PFSK-1 (cell line): ENCODE results near the gene UCK2.
A peak's percentile ranks its signal among the peaks of the same experiment; 100 is the strongest.

Source experiments
- FOXP2 ChIP-seq: optimal IDR thresholded peaks from 2 replicates; pipeline ENCODE3; 2011; ENCODE audit warnings: borderline replicate concordance, control low read depth, inconsistent platforms; ENCODE audit not compliant: insufficient read depth; ENCODE audit errors: extremely low read length, extremely low read depth
- POLR2AphosphoS5 ChIP-seq: IDR thresholded peaks from 2 replicates; pipeline ENCODE4 v1.6.1; 2012; ENCODE audit warnings: low read depth, mild to moderate bottlenecking, control low read depth, low read length, moderate library complexity
- SIN3A ChIP-seq: IDR thresholded peaks from 2 replicates; pipeline ENCODE4 v1.6.1; 2012; ENCODE audit warnings: mild to moderate bottlenecking, low read length, moderate library complexity, borderline replicate concordance; ENCODE audit not compliant: insufficient read depth
- TAF1 ChIP-seq: IDR thresholded peaks from 2 replicates; pipeline ENCODE4 v1.6.1; 2012; ENCODE audit warnings: low read length, control low read depth, borderline replicate concordance; ENCODE audit not compliant: insufficient read depth
- TF ChIP-seq, protein P1 (sequence below), 2 experiments: IDR thresholded peaks; 2 replicates each; pipeline versions ENCODE4 v1.6.1 to v1.8.0; 2011 to 2012; ENCODE audit warnings: low read depth in 2 of 2, low read length in 2 of 2, control low read depth in 1 of 2, inconsistent platforms in 1 of 2, mild to moderate bottlenecking in 1 of 2, moderate library complexity in 1 of 2; ENCODE audit not compliant: insufficient read depth in 1 of 2

Gene UCK2

DNA sequence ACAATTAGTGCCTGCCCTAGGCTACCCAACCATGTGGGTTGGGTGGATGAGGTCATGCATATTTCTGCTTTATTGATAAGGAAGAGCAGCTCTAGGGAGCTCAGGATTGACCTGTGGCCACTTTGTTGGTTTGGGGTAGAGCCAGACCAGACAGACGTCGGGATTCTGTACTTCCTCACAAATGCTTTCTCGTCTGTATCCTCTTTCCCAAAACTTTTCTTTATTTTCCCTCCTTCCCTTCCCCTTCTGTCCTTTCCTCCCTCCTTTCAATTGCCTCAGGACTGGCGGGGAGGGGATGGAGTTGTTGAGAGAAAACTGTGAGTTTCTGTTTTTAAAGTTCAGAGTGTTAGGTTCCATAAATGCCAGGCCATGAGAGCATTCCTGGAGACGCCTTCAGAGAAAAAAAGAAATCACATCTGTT lies 68.0 kb downstream of the UCK2 start:
- TF ChIP-seq SIN3A (no peak), TAF1 (no peak), FOXP2 (no peak), POLR2AphosphoS5 (no peak)
- TF ChIP-seq, protein P1, sequence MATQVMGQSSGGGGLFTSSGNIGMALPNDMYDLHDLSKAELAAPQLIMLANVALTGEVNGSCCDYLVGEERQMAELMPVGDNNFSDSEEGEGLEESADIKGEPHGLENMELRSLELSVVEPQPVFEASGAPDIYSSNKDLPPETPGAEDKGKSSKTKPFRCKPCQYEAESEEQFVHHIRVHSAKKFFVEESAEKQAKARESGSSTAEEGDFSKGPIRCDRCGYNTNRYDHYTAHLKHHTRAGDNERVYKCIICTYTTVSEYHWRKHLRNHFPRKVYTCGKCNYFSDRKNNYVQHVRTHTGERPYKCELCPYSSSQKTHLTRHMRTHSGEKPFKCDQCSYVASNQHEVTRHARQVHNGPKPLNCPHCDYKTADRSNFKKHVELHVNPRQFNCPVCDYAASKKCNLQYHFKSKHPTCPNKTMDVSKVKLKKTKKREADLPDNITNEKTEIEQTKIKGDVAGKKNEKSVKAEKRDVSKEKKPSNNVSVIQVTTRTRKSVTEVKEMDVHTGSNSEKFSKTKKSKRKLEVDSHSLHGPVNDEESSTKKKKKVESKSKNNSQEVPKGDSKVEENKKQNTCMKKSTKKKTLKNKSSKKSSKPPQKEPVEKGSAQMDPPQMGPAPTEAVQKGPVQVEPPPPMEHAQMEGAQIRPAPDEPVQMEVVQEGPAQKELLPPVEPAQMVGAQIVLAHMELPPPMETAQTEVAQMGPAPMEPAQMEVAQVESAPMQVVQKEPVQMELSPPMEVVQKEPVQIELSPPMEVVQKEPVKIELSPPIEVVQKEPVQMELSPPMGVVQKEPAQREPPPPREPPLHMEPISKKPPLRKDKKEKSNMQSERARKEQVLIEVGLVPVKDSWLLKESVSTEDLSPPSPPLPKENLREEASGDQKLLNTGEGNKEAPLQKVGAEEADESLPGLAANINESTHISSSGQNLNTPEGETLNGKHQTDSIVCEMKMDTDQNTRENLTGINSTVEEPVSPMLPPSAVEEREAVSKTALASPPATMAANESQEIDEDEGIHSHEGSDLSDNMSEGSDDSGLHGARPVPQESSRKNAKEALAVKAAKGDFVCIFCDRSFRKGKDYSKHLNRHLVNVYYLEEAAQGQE (IDR thresholded peaks at IDR 0.05; ENCODE audit: insufficient read depth in 1 of 2, low read depth in 2 of 2, low read length in 2 of 2), result no peak

DNA sequence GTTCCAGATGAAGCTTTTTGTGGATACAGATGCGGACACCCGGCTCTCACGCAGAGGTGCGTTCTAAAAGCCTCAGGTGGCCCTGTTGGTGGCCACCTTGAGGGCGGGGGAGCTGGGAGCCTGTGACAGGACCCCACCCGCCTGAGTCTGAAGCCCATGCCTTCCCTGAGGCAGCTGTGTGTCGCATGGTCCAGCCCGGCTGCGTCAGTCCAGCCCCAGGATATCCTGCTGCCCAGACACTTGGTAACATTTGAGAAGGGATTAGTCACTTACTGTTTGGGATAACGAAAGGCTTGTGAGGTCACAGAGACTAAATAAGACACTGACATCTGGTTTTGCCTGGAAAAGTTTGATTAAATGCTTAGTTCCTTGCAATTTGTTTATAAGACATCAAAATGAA lies 68.9 kb downstream of the UCK2 start:
- TF ChIP-seq SIN3A, result no peak
- TF ChIP-seq FOXP2, result peak; percentile 32
- no peak for TF ChIP-seq TAF1
- TF ChIP-seq POLR2AphosphoS5, result no peak

DNA sequence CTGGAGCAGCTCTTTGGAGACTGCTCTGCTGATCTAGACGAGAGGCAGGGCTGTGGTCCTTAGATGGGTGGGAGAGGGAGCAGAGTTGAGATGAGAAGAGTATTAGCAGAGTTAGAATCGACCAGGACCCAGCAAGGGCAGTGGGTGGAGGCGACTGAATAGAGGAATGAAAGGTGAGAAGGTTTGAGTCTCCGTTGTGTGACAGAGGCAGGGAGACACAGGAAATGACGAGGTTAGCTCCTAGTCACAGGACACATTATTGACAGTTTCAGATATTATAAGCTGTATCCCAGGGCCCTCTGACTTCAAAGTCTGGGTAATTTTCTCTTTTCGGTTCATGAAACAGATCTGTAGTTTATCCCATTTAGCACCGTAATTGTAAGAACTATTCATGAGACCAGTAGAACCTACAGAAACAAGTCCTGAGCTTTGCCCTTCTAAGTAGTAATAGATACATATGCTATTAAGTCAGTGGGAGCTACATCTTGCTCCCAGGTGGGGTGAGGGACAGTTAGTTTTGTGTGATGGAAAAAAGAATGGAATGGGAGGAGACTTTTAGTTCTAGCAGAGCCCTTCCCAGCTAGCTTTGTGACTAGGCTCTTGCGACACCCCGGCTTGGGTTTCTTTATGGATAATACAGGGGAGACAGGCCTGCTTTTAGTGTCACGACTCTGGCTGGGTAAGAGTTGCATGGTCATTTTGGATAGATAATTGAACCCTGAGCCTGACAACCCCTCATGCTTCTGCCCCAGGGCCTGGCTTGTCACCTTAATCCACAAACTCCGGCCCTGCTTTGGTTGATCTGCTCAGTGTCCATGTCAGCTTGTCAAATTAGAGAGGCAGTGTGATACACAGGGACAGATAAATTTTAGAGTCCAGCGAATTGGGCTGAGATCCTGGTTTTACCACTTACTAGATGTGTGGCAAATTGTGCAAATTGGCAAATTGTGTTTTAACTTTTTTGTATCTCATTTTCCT lies 70.2 kb downstream of the UCK2 start:
- no peak for TF ChIP-seq FOXP2
- no peak for TF ChIP-seq POLR2AphosphoS5
- no peak for TF ChIP-seq TAF1
- TF ChIP-seq, protein P1 (IDR thresholded peaks at IDR 0.05; ENCODE audit: insufficient read depth in 1 of 2, low read depth in 2 of 2, low read length in 2 of 2), result no peak
- TF ChIP-seq SIN3A, result no peak

DNA sequence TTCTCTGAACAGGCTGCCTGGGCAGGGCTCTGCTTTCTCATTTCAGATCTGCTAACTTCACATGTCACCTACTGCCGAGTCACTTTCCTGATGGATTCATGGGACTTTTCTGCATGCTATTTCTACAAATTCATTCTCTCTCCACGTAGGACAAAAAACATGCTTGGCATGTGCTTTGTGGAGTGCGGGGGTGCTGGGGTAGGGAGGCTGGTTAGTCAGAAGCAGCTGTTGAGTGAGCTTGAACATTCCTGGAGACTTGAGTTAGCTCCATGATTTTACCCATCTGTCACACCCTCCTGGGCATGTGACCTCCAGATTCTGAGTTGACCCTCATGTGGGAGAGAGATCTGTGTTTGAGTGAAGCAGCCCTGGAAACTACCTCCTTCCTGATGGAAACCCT lies 71.4 kb downstream of the UCK2 start:
- TF ChIP-seq POLR2AphosphoS5, result no peak
- TF ChIP-seq, protein P1 (IDR thresholded peaks at IDR 0.05; ENCODE audit: insufficient read depth in 1 of 2, low read depth in 2 of 2, low read length in 2 of 2), result no peak
- TF ChIP-seq TAF1, result no peak
- no peak for TF ChIP-seq FOXP2
- no peak for TF ChIP-seq SIN3A

DNA sequence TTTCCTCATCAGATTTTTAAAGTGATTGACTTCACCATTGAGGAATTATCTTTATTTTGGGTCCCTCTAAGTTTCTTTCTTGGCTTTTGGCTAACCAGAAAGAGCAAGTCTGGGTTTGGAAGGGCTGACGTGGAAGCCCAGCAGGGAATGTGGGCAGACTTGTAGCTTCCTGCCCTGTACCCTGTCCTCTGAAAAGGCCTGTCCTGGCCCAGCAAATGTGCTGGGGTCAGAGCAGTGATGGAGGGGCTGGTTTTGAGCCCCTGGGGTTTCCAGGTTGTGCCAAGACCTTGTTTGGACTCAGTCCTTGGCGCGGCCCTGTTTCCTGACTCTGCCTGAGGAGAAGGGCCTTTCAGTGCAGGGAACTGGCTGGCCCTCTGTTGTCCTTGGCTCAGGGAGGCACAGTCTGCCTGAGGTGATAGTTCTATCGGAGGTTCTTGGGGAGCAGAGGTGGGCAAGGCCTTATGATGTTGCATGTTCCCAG lies 72.1 kb downstream of the UCK2 start:
- TF ChIP-seq TAF1, result no peak
- TF ChIP-seq, protein P1 (IDR thresholded peaks at IDR 0.05; ENCODE audit: insufficient read depth in 1 of 2, low read depth in 2 of 2, low read length in 2 of 2), result no peak
- TF ChIP-seq SIN3A, result no peak
- TF ChIP-seq FOXP2, result no peak
- no peak for TF ChIP-seq POLR2AphosphoS5
